ENCODE results near the gene DSN1.

The DSN1 gene

DNA sequence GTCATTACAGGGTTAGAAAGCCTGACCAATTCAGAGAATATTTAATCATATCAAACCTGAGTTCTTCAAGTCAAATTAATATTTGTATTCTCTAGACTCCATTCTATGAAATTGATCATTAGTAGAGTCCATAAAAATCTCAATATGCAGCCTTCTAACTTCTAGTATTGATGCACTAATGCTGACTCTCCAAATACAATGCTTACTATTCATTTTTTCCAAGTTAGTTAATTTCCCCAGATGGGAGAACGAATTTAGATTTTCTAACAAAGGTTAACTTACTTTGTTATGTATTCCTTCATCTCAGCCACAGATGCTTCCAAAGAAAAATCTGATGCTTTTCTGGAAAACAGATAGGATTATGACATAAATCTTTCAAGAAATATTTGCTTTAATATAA is 15.3 kb downstream of the DSN1 start:
- no peak overlapping the region for H3K4me3 ChIP-seq (ENCODE audit: low read depth, low read length)

DNA sequence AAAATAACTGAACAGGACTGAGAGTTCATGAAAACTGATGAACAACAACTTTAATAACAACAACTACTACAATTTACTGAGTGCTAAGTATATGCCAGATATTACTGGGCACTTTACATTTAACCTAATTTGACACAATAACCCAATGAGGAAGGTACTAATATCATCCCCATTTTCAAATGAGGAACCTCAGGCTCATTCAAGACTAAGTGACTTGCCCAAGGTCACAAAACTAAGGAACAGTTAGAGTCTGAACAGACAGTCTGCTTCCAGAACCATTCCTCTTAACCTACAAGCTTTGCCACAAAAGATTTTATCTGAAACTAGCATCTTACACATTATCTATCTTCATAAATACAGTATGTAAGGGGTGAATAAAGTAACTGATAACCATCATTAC is 17.1 kb downstream of the DSN1 start:
- H3K4me3 ChIP-seq (ENCODE audit: low read depth, low read length), result no peak overlapping the region

DNA sequence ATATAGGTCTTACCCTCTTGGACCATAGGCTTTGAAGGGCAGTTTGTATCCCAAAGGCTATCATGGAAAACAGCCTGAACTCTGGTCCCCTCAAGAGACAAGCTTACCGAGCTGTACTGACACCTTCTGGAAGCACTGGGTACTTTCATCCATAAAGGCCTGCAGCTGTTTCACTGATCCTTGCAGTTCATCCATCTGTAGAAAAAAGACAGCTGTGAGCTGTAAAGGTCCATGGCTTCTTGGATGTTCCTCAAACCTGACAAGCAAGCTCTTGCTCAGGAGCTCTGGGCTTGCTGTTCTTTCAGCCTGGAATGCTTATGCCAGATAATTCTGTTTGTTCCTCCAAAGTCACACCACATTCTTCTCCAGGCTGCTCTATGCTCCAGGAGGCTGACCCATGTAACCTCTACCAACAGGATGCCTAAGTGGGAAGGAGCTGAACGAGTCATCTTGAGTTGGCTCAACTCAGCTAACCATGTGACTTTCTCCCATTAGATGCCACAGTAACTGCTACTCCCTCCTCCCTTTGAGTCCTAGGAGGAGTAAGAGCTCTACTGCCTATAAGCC is 18.8 kb downstream of the DSN1 start:
- no peak overlapping the region for H3K4me3 ChIP-seq (ENCODE audit: low read depth, low read length)

GRCh38 chr20:36752582-36752981 is 21.0 kb downstream of the DSN1 start:
- no peak overlapping the region for H3K4me3 ChIP-seq (ENCODE audit: low read depth, low read length)

GRCh38 chr20:36745927-36746659 is 27.5 kb downstream of the DSN1 start, which contains the start of gene NDRG3:
NDRG3 (minus strand) TSS chr20:36746090; CDS start chr20:36721735, 24,355 bp downstream.
- H3K4me3 ChIP-seq (ENCODE audit: low read depth, low read length), result peak within 1 kb of the TSS; percentile 67

- H3K4me3 ChIP-seq (ENCODE audit: low read depth, low read length), result peak overlapping the region; percentile 67
These were observed 28.2 kb downstream of the DSN1 start for GRCh38 chr20:36745234-36745926.

- peak overlapping the region; percentile 67 for H3K4me3 ChIP-seq (ENCODE audit: low read depth, low read length)
These were observed 28.8 kb downstream of the DSN1 start for GRCh38 chr20:36744764-36745191.

DNA sequence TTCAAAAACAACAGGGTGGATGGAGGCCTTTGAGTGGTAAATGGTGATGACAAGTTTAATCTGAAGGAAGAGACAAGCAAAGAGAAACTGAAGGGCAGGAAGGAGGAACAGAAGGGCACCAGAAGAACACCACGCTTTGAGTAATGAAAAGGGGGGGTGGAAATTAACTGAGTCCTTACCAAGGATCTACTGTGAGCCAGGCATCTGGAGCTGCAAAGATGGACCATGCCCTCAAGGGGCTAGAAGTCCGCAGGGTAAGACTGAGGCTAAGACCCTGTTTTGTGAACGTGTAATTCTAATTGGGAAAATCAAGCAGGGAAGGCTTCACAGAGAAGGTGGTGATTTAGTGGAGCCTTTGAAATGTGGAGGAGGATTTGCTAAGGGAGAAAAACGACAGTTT is 29.3 kb downstream of the DSN1 start:
- no peak overlapping the region for H3K4me3 ChIP-seq (ENCODE audit: low read depth, low read length)

DNA sequence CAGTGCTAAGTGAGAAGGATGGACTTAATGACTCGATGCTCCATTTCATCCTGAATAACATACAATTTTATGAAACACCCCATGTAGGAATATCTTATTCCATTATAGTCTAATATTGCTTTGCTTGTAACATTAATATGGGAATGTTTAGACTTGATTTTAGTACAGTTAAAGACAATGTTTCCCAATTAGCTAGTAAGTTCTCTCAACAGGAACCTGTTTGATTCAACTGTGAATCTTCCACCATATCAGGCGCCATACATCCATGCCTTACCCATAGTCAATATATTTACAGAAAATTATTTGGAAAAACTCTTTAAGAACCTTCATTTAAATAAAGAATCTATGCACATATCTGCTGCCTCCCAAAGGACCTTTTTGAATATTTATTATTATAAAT is 31.0 kb downstream of the DSN1 start:
- H3K4me3 ChIP-seq (ENCODE audit: low read depth, low read length), result no peak overlapping the region

- H3K4me3 ChIP-seq (ENCODE audit: low read depth, low read length), result no peak overlapping the region
These were observed 32.5 kb downstream of the DSN1 start for GRCh38 chr20:36741072-36741471.

GRCh38 chr20:36737183-36737499 is 36.4 kb downstream of the DSN1 start:
- no peak overlapping the region for H3K4me3 ChIP-seq (ENCODE audit: low read depth, low read length)

DNA sequence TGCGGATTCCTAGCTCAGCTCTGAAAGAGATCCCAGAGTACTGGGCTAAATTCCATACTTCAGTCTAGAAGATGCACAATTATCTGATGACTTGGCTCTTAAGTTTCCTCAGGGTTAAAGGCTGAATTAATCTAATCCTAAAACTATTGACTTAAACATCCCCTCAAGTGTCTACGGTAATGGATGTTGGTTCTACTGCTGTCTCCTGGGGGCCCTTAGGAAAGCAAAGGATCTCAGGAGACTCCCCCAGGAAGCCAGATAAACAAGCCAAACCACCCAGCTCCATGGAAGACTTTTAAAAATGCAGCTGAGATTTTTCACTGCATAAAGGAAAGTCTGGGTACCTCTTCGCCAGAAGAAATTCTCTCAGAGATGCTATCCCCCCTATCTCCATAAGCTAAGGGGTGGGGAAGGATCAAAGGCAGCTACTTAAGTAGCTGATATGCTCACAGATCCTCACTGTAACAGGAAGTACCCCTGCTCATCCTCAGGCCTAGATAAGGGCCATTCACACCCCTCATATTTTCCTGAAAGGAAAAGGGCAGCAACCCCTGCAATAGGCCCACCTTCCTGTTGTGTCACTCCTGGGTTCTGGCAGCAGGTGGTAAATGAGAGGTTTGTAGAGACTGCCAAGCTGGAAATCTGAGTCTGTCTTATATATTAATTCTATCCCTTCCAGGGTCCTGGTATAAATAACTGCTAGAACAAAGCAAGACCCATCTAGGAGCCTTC is 36.9 kb downstream of the DSN1 start:
- no peak overlapping the region for H3K4me3 ChIP-seq (ENCODE audit: low read depth, low read length)

DNA sequence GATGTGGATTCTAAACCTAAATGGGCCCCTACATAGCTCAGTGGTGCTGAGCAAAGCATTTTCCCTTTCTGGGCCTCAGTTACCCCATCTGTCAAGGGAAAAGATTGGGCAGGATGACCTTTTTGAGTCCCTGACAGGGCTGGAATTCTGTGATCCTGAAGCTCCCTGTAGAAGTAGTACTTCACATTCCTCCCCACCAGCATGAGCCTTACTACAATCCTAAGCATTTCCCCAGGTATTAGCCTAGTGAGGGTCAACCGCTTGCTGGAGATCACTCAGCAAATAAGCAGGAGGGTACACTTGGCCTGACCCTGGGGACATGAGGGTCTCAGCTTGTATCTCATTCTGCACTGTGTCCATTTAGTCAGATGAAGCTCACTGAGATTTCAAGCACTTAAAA is 41.1 kb downstream of the DSN1 start:
- H3K4me3 ChIP-seq (ENCODE audit: low read depth, low read length), result no peak overlapping the region

DNA sequence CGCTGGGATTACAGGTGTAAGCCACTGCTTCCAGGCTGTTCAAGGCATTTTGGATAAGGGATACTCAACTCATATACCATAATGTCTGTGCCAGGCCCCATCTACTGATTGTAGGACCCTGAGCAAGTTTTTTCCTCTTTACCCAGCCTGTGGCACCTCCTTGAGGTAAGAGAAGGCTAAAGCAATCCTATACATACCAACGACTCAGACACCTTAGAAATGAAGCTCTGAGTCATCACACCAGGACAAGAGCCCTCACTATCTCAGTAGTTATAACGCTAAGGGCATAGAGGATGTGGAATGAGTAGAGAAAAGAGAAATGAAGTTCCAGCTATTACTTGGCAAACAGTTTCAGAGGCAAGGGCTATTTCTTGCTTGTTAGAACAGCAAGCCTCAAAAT is 44.6 kb downstream of the DSN1 start:
- H3K4me3 ChIP-seq (ENCODE audit: low read depth, low read length), result no peak overlapping the region

DNA sequence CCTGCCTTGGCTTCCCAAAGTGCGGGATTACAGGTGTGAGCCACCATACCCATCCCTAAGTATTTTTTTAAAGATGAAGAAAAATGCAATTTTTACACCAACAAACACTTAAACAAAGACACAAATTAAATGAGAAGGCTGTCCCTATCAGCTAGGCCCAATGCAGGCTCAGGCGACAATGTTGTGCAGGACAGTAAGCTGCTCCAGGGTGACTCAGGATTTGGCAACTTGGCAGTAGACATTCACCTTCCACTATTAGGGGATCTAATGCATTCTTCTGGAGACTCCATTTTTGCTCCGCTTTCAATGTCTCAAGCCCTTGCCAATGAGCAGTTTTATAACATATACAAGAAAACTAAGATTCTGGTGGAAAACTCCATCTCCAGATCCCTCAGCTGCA is 47.4 kb downstream of the DSN1 start:
- H3K4me3 ChIP-seq (ENCODE audit: low read depth, low read length), result no peak overlapping the region

DNA sequence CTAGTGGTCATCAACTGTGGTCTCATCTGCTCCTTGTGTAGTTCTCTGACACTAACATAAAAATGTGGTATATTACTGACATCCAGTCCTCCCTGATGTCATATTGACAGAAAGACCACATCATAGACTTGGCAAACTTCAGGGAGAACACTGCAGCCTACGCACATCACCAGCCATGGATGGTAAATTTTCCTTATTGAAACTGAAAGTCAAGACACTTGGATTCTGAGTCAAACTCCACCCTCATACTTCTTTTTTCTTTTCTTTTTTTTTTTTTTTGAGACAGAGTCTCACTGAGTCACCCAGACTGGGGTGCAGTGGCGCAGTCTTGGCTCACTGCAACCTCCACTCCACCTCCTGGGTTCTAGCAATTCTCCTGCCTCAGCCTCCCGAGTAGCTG is 53.1 kb downstream of the DSN1 start:
- no peak overlapping the region for H3K4me3 ChIP-seq (ENCODE audit: low read depth, low read length)

DNA sequence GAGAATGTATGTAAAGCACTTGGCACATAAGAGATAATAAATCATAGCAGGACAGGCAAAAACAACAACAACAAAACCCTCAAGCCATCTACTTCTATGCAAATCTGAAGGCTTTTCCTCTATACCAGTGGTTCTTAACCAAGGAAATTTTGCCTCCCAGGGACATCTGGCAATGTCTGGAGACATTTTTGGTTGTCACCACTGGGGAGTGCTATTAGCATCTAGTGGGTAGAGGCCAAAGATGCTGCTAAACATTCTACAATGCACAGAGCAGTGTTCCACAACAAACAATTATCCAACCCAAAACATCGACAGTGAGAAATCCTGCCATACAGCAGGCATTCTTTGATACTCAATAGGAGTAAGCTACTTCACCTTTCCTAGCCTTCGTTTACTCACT is 55.9 kb downstream of the DSN1 start:
- H3K4me3 ChIP-seq (ENCODE audit: low read depth, low read length), result no peak overlapping the region

DNA sequence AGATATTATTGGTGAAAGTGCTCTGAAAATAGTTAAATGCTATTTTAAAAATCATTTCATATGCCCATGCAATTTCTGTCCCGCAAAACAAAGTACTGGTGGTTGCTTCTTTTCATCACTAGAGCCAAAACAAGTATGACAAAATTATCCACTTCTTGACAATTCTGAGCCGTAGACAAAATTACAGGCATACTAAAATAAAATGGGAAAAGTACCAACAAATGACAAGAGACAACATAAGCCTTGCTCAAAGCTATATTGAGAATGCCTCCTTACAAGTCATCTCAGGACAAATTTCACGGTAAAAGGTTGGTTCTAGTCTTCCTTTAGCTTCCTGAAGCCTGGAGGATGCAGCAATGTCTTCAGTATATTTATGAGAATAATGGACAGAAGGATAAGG is 56.5 kb downstream of the DSN1 start:
- no peak overlapping the region for H3K4me3 ChIP-seq (ENCODE audit: low read depth, low read length)

DNA sequence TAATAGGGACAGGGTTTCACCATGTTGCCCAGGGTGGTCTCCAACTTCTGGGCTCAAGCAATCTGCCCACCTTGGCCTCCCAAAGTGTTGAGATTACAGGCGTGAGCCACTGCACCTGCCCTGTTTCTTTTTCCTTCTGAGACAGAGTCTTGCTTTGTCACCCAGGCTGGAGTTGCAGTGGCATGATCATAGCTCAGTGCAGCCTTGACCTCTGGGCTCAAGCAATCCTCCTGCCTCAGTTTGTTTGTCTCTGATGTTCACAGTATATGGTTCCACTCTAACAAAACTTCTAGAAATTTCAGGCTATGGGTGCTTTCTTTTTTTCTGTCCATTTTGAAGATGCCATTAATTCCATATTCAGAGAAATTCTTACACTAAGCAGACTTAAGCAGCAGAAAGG is 60.8 kb downstream of the DSN1 start:
- no peak overlapping the region for H3K4me3 ChIP-seq (ENCODE audit: low read depth, low read length)

DNA sequence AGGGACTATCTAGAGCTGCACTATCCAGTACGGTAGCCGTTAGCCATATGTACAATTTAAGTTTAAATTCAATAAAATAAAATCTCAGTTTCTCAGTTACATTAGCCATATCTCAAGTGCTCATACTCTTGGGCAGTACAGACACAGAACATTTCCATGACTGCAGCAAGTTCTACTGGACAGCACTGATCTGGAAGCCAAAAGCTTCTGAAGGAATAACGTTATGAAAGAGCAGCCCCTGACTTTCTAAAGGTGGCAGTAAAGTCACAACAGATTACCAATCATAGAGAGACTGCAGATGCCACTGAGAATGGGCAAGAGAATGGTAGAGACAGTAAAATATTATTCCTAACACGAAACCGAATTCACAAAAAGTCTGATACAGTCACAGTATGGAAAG is 64.4 kb downstream of the DSN1 start:
- H3K4me3 ChIP-seq (ENCODE audit: low read depth, low read length), result no peak overlapping the region

DNA sequence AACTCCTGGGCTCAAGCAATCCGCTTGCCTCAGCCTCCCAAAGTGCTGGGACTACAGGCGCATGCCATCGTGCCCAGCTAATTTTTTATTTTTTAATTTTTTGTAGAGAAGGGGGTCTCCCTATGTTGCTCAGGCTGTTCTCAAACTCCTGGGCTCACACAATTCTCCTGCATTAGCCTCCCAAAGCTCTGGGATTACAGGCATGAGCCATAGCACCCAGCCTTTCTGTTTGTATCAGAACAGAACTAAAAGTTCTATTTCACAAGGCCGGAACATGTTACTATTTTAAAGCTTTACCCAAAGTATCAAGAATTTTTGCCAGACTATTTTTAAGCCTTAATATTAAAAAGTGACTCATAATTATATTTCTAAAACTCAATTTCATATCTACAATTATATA is 70.0 kb downstream of the DSN1 start:
- H3K4me3 ChIP-seq (ENCODE audit: low read depth, low read length), result no peak overlapping the region

Measured in iPS-11a (cell line).